SK-N-SH treated with all-trans-retinoic acid at 6 μM for 48 hours (cell line): ENCODE measurements around the gene PARP16.

Experiments
- ATAC-seq: fragments of 200-7000 bp; cut with Tn5 transposase; 3 replicates; pipeline ENCODE4 v1.9.1; 2020; ENCODE audit warnings: mild to moderate bottlenecking, moderate library complexity
- CSDC2 ChIP-seq: fragments of 250-450 bp; sonication (Bioruptor Pico); IDR thresholded peaks from 2 replicates; pipeline ENCODE4 v1.5.0; 2020; ENCODE audit warnings: mild to moderate bottlenecking, moderate library complexity
- ISL1 ChIP-seq: fragments of 250-450 bp; sonication (Bioruptor Pico); IDR thresholded peaks from 2 replicates; pipeline ENCODE4 v2.1.2; 2022; ENCODE audit warnings: mild to moderate bottlenecking, moderate library complexity
- RARB ChIP-seq: fragments of 250-450 bp; sonication (Bioruptor Pico); IDR thresholded peaks from 2 replicates; pipeline ENCODE4 v1.8.0; 2021; ENCODE audit warnings: mild to moderate bottlenecking, moderate library complexity
- SNAI2 ChIP-seq: fragments of 250-450 bp; sonication (Bioruptor Pico); IDR thresholded peaks from 2 replicates; pipeline ENCODE4 v1.5.0; 2020; ENCODE audit warnings: mild to moderate bottlenecking, moderate library complexity
- TCF4 ChIP-seq: fragments of 250-450 bp; sonication (Bioruptor Pico); IDR thresholded peaks from 2 replicates; pipeline ENCODE4 v1.8.0; 2021; ENCODE audit warnings: mild to moderate bottlenecking, moderate library complexity, borderline replicate concordance
- TOX ChIP-seq: fragments of 250-450 bp; sonication (Bioruptor Pico); IDR thresholded peaks from 2 replicates; pipeline ENCODE4 v1.8.0; 2021; ENCODE audit warnings: mild to moderate bottlenecking, moderate library complexity, borderline replicate concordance
- ZC3H10 ChIP-seq: fragments of 250-450 bp; sonication (Bioruptor Pico); IDR thresholded peaks from 2 replicates; pipeline ENCODE4 v1.5.1; 2021; ENCODE audit warnings: mild to moderate bottlenecking, moderate library complexity
- ZFP3 ChIP-seq: fragments of 250-450 bp; sonication (Bioruptor Pico); IDR thresholded peaks from 2 replicates; pipeline ENCODE4 v1.5.0; 2020; ENCODE audit warnings: mild to moderate bottlenecking, moderate library complexity
- ZFP30 ChIP-seq: fragments of 450-650 bp; formaldehyde crosslinking; IDR thresholded peaks from 2 replicates; pipeline ENCODE4 v1.5.0; 2022; ENCODE audit warnings: mild to moderate bottlenecking, moderate library complexity
- ZNF565 ChIP-seq: fragments of 450-650 bp; formaldehyde crosslinking; conservative IDR thresholded peaks from 2 replicates; pipeline ENCODE4 v1.5.0; 2020; ENCODE audit warnings: low read depth, mild to moderate bottlenecking, moderate library complexity
- ZNF70 ChIP-seq: fragments of 450-650 bp; formaldehyde crosslinking; IDR thresholded peaks from 2 replicates; pipeline ENCODE4 v1.5.0; 2020; ENCODE audit warnings: mild to moderate bottlenecking, moderate library complexity
- ZNF8 ChIP-seq: fragments of 450-650 bp; formaldehyde crosslinking; IDR thresholded peaks from 2 replicates; pipeline ENCODE4 v1.5.0; 2020; ENCODE audit warnings: mild to moderate bottlenecking, moderate library complexity
- TF ChIP-seq, protein P1 (sequence below): fragments of 250-450 bp; sonication (Bioruptor Pico); IDR thresholded peaks from 2 replicates; pipeline ENCODE4 v1.5.0; 2020; ENCODE audit warnings: mild to moderate bottlenecking, moderate library complexity
- TF ChIP-seq, protein P2 (sequence below): fragments of 250-450 bp; sonication (Bioruptor Pico); IDR thresholded peaks from 2 replicates; pipeline ENCODE4 v1.5.1; 2020; ENCODE audit warnings: low read depth, mild to moderate bottlenecking, moderate library complexity
- TF ChIP-seq, protein P3 (sequence below): fragments of 250-450 bp; sonication (Bioruptor Pico); IDR thresholded peaks from 2 replicates; pipeline ENCODE4 v1.8.0; 2020; ENCODE audit warnings: mild to moderate bottlenecking, moderate library complexity, borderline replicate concordance
- TF ChIP-seq, protein P4 (sequence below): fragments of 250-450 bp; sonication (Bioruptor Pico); IDR thresholded peaks from 2 replicates; pipeline ENCODE4 v1.8.0; 2021; ENCODE audit warnings: low read depth, mild to moderate bottlenecking, moderate library complexity, borderline replicate concordance

The PARP16 gene, protein sequence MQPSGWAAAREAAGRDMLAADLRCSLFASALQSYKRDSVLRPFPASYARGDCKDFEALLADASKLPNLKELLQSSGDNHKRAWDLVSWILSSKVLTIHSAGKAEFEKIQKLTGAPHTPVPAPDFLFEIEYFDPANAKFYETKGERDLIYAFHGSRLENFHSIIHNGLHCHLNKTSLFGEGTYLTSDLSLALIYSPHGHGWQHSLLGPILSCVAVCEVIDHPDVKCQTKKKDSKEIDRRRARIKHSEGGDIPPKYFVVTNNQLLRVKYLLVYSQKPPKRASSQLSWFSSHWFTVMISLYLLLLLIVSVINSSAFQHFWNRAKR

DNA sequence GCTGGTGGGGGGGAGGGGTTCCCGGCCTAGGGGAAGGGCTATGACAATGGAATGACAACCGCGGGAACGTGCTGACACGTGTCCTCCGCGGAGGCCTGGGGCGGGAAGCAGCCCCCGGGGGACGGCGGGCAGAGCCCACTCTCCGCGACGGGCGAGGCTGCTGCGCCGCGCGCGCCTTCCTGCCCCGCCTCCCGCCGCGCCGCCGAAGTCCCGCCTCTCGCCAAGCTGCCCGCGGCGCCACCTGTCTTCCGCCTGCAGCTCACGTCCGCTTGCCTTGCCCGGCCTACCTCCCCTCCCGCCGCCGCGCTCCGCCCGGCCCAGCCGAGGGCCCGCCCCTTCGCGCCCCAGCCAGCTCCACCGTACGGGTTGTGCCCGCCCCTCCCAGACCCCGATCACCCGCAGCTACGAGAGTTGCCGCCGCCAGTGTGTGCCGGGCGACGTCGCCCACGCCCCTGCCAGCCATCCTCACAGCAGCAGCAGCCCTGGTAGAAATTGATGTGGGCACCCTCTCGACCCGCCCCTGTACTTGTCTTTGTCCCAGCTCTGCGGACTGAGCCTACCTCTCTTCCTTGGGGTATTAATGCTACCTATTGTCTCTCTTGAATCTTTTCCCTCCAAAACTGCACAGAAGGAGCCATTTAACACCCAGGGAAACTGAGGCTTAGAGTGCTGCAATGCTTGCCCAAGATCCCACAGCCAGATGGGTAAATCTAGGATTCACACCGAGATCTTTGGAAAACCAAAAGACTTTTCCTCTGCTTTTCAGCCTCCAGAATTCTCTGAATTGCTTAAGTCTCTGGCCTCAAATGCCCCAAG, at the start of gene PARP16:
Gene PARP16 (minus strand): TSS at position 180 of the 816 bp plus-strand sequence. CDS start 457 bp downstream, outside the sequence.
- peak; percentile 94 for ATAC-seq
- no peak for TF ChIP-seq ZFP30 (CRISPR knock-in tag)
- TF ChIP-seq, protein P1, sequence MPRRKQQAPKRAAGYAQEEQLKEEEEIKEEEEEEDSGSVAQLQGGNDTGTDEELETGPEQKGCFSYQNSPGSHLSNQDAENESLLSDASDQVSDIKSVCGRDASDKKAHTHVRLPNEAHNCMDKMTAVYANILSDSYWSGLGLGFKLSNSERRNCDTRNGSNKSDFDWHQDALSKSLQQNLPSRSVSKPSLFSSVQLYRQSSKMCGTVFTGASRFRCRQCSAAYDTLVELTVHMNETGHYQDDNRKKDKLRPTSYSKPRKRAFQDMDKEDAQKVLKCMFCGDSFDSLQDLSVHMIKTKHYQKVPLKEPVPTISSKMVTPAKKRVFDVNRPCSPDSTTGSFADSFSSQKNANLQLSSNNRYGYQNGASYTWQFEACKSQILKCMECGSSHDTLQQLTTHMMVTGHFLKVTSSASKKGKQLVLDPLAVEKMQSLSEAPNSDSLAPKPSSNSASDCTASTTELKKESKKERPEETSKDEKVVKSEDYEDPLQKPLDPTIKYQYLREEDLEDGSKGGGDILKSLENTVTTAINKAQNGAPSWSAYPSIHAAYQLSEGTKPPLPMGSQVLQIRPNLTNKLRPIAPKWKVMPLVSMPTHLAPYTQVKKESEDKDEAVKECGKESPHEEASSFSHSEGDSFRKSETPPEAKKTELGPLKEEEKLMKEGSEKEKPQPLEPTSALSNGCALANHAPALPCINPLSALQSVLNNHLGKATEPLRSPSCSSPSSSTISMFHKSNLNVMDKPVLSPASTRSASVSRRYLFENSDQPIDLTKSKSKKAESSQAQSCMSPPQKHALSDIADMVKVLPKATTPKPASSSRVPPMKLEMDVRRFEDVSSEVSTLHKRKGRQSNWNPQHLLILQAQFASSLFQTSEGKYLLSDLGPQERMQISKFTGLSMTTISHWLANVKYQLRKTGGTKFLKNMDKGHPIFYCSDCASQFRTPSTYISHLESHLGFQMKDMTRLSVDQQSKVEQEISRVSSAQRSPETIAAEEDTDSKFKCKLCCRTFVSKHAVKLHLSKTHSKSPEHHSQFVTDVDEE (CRISPR knock-in tag): 0 out of 2 replicates have a peak, but pooled peaks have one; percentile 33
- TF ChIP-seq ZNF70 (CRISPR knock-in tag): no peak

DNA sequence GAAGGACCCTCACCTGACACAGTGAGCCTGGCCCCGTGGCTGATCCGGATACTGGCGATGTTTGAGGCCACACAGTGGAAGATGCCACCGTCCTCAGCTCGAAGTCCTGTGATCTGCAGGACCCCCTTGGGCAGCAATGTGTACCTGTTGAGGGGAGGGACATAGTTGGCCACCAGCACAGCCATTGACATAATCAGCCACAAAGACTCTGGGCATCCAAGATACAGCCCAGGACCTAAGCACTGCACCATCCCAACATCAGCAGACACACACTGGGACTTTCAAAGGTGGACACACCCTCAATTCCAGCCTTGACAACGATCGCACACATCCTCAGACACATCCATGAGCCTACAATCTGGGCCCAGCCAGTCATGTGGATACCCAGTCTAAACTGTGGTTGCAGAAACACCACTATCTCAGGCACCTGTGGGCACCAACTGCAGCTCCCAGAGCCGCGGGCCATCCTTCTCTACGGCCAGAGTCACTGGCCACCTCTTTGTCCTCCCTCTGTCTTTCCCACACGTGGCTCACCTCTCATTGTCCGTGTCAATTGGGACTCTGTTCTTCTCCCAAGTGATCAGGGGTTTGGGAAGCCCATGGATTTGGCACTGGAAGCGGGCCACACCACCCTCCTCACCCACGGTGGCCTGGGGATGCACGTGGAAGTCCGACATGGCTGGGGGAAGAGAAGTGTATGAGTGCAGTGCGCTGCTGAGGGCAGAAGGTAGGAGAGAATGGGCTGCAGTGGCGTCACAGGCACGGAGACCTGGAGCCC, 48.8 kb upstream of the PARP16 start:
- ATAC-seq: no peak
- TF ChIP-seq, protein P2, sequence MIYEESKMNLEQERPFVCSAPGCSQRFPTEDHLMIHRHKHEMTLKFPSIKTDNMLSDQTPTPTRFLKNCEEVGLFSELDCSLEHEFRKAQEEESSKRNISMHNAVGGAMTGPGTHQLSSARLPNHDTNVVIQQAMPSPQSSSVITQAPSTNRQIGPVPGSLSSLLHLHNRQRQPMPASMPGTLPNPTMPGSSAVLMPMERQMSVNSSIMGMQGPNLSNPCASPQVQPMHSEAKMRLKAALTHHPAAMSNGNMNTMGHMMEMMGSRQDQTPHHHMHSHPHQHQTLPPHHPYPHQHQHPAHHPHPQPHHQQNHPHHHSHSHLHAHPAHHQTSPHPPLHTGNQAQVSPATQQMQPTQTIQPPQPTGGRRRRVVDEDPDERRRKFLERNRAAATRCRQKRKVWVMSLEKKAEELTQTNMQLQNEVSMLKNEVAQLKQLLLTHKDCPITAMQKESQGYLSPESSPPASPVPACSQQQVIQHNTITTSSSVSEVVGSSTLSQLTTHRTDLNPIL (CRISPR knock-in tag): no peak
- no peak for TF ChIP-seq ISL1 (CRISPR knock-in tag)
- no peak for TF ChIP-seq ZC3H10
- TF ChIP-seq SNAI2 (CRISPR knock-in tag): no peak
- TF ChIP-seq TOX (CRISPR knock-in tag): no peak
- TF ChIP-seq, protein P3, sequence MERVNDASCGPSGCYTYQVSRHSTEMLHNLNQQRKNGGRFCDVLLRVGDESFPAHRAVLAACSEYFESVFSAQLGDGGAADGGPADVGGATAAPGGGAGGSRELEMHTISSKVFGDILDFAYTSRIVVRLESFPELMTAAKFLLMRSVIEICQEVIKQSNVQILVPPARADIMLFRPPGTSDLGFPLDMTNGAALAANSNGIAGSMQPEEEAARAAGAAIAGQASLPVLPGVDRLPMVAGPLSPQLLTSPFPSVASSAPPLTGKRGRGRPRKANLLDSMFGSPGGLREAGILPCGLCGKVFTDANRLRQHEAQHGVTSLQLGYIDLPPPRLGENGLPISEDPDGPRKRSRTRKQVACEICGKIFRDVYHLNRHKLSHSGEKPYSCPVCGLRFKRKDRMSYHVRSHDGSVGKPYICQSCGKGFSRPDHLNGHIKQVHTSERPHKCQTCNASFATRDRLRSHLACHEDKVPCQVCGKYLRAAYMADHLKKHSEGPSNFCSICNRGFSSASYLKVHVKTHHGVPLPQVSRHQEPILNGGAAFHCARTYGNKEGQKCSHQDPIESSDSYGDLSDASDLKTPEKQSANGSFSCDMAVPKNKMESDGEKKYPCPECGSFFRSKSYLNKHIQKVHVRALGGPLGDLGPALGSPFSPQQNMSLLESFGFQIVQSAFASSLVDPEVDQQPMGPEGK (CRISPR knock-in tag): no peak
- TF ChIP-seq, protein P4, sequence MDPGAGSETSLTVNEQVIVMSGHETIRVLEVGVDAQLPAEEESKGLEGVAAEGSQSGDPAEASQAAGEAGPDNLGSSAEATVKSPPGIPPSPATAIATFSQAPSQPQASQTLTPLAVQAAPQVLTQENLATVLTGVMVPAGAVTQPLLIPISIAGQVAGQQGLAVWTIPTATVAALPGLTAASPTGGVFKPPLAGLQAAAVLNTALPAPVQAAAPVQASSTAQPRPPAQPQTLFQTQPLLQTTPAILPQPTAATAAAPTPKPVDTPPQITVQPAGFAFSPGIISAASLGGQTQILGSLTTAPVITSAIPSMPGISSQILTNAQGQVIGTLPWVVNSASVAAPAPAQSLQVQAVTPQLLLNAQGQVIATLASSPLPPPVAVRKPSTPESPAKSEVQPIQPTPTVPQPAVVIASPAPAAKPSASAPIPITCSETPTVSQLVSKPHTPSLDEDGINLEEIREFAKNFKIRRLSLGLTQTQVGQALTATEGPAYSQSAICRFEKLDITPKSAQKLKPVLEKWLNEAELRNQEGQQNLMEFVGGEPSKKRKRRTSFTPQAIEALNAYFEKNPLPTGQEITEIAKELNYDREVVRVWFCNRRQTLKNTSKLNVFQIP (CRISPR knock-in tag): no peak
- no peak for TF ChIP-seq ZFP3 (CRISPR knock-in tag)
- TF ChIP-seq RARB (CRISPR knock-in tag): no peak
- TF ChIP-seq TCF4 (CRISPR knock-in tag): no peak
- TF ChIP-seq ZNF70 (CRISPR knock-in tag): no peak
- TF ChIP-seq CSDC2 (CRISPR knock-in tag): no peak
- no peak for TF ChIP-seq ZNF565 (CRISPR knock-in tag)
- TF ChIP-seq, protein P1 (CRISPR knock-in tag): no peak
- no peak for TF ChIP-seq ZFP30 (CRISPR knock-in tag)
- no peak for TF ChIP-seq ZNF8 (CRISPR knock-in tag)
